CD14-positive monocyte (primary cell): Measurements from ENCODE around the gene KIF4B. TPM values are rescaled to one million over a fixed set of nuclear protein-coding genes. Genes with fewer than 3 reads are reported as not detected.

Source experiments
- DNase-seq, 3 donors: peaks; one replicate each; pipeline ENCODE4 v3.0.0-alpha.2; 2011 to 2022
- H2AFZ ChIP-seq: 2 replicates; pipeline ENCODE4 v1.6.0; 2012; ENCODE audit warnings: mild to moderate bottlenecking, low read depth, low read length, inconsistent platforms; ENCODE audit not compliant: insufficient read depth, poor library complexity, severe bottlenecking
- H3K27ac ChIP-seq, 2 donors: 1 replicate in 1 of 2; 2 replicates in 1 of 2; pipeline ENCODE4 v1.5.1; 2012 to 2013; ENCODE audit warnings: low read length in 2 of 2, control low read depth in 1 of 2, inconsistent platforms in 1 of 2, low read depth in 1 of 2, mild to moderate bottlenecking in 1 of 2
- H3K27me3 ChIP-seq, 2 donors: one replicate each; pipeline versions ENCODE4 v1.6.0 to v1.6.1; 2011 to 2013; ENCODE audit warnings: low read length in 2 of 2; ENCODE audit not compliant: control insufficient read depth in 2 of 2, insufficient read depth in 2 of 2
- H3K36me3 ChIP-seq, 2 donors: replicated peaks in 1 of 2; 1 replicate in 1 of 2; 2 replicates in 1 of 2; pipeline versions ENCODE4 v1.5.1 to v1.6.1; 2012 to 2013; ENCODE audit warnings: low read length in 2 of 2, control low read depth in 1 of 2, inconsistent platforms in 1 of 2, mild to moderate bottlenecking in 1 of 2; ENCODE audit not compliant: insufficient read depth in 2 of 2, control insufficient read depth in 1 of 2
- H3K4me1 ChIP-seq, 2 donors: 1 replicate in 1 of 2; 2 replicates in 1 of 2; pipeline versions ENCODE4 v1.5.1 to v1.6.1; 2012 to 2013; ENCODE audit warnings: low read length in 2 of 2, control low read depth in 1 of 2, inconsistent platforms in 1 of 2, mild to moderate bottlenecking in 1 of 2, moderate library complexity in 1 of 2; ENCODE audit not compliant: insufficient read depth in 2 of 2, control insufficient read depth in 1 of 2
- H3K4me2 ChIP-seq: replicated peaks from 2 replicates; pipeline ENCODE3; 2012; ENCODE audit warnings: low read length, moderate library complexity, mild to moderate bottlenecking; ENCODE audit not compliant: poor library complexity, severe bottlenecking; ENCODE audit errors: extremely low read depth
- H3K4me3 ChIP-seq, 3 experiments: fragments of 200-600 bp in 1 of 3; sonication (generic) in 1 of 3; replicated peaks in 1 of 3; 1 replicate in 2 of 3; 2 replicates in 1 of 3; pipeline ENCODE4 v1.5.1; 2011 to 2013; ENCODE audit warnings: low read length in 3 of 3, mild to moderate bottlenecking in 3 of 3, control low read depth in 2 of 3, low read depth in 2 of 3, inconsistent platforms in 1 of 3, moderate library complexity in 1 of 3
- H3K79me2 ChIP-seq: 2 replicates; pipeline ENCODE4 v1.6.0; 2012; ENCODE audit warnings: mild to moderate bottlenecking, control low read depth, inconsistent platforms, low read length, moderate library complexity; ENCODE audit not compliant: insufficient read depth
- H3K9ac ChIP-seq: 2 replicates; pipeline ENCODE4 v1.6.0; 2017; ENCODE audit warnings: low read length, mild to moderate bottlenecking; ENCODE audit not compliant: insufficient read depth, poor library complexity, severe bottlenecking
- H3K9me3 ChIP-seq, 2 donors: replicated peaks in 1 of 2; 1 replicate in 1 of 2; 2 replicates in 1 of 2; pipeline versions ENCODE4 v1.5.1 to v1.6.1; 2012 to 2013; ENCODE audit warnings: low read length in 2 of 2, control low read depth in 1 of 2; ENCODE audit not compliant: control insufficient read depth in 1 of 2, insufficient read depth in 1 of 2
- H4K20me1 ChIP-seq: 2 replicates; pipeline ENCODE4 v1.6.0; 2012; ENCODE audit warnings: mild to moderate bottlenecking, low read length, control low read depth, moderate library complexity; ENCODE audit not compliant: insufficient read depth
- H3K27ac Mint-ChIP-seq, 7 donors: one replicate each; pipeline ENCODE4 v1.8.0; 2020; ENCODE audit warnings: mild to moderate bottlenecking in 7 of 7, mixed read lengths in 7 of 7, moderate library complexity in 6 of 7, inconsistent platforms in 2 of 7
- H3K27me3 Mint-ChIP-seq, 3 donors: one replicate each; pipeline ENCODE4 v1.8.0; 2021 to 2022; ENCODE audit warnings: low read depth in 3 of 3, mild to moderate bottlenecking in 3 of 3, mixed read lengths in 3 of 3, moderate library complexity in 3 of 3, inconsistent platforms in 1 of 3
- H3K36me3 Mint-ChIP-seq, 2 donors: one replicate each; pipeline ENCODE4 v1.8.0; 2020; ENCODE audit warnings: mixed read lengths in 2 of 2, inconsistent platforms in 1 of 2, mild to moderate bottlenecking in 1 of 2
- H3K4me1 Mint-ChIP-seq: one replicate; pipeline ENCODE4 v1.8.0; 2020; ENCODE audit warnings: mild to moderate bottlenecking, mixed read lengths
- H3K4me3 Mint-ChIP-seq, 2 donors: one replicate each; pipeline ENCODE4 v1.8.0; 2020; ENCODE audit warnings: mild to moderate bottlenecking in 2 of 2, mixed read lengths in 2 of 2, moderate library complexity in 1 of 2
- H3K9me3 Mint-ChIP-seq, 7 donors: one replicate each; pipeline ENCODE4 v1.8.0; 2020 to 2022; ENCODE audit warnings: mixed read lengths in 7 of 7, mild to moderate bottlenecking in 6 of 7, moderate library complexity in 6 of 7, inconsistent platforms in 2 of 7
- WGBS: methylation state at CpG from one replicate; pipeline ENCODE4 v1.1.5; 2013; ENCODE audit warnings: missing lambda C conversion rate; ENCODE audit not compliant: insufficient coverage; 5-methylcytosine and 5-hydroxymethylcytosine counted together
- intact Hi-C, 2 donors: fragments of 100-400 bp; cut with micrococcal nuclease; formaldehyde crosslinking; loops; one replicate each; pipeline versions ENCODE4 v1.15.0 to v1.15.1; 2023
- polyA plus RNA-seq, 3 donors: library from polyadenylated mRNA; depleted of rRNA in 1 of 3; unstranded in 2 of 3; stranded (reverse) in 1 of 3; fragments of 300-500 nt in 2 of 3; fragments of >200 nt in 1 of 3; fragmentation: Illumina TruSeq in 2 of 3; gene quantifications; 1 replicate in 2 of 3; 2 replicates in 1 of 3; pipeline ENCODE4 v1.2.3, GENCODE V29; 2012 to 2021
- TF ChIP-seq, protein P1 (sequence below): fragments of 200-600 bp; IDR thresholded peaks from one replicate; pipeline ENCODE4 v1.8.0; 2022; ENCODE audit warnings: antibody characterized with exemption, mild to moderate bottlenecking

Gene KIF4B
- polyA plus RNA-seq, 3 donors = 0.01 TPM; not detected in 2

- Histone ChIP-seq H3K36me3 (no peaks in the 10 kb centered on the region), H2AFZ (no peak overlapping the region), H3K9ac (no peak overlapping the region), H3K27me3 (no peaks in the 10 kb centered on the region), H3K4me3 (no peak overlapping the region), H3K4me1 (no peaks in the 10 kb centered on the region), H3K9me3 (peaks cover 0 to 3% of the 10 kb centered on the region in 2 donors), H4K20me1 (no peaks in the 10 kb centered on the region), H3K4me2 (no peak overlapping the region), H3K79me2 (no peaks in the 10 kb centered on the region), H3K27ac (no peak overlapping the region)
- H3K4me3 Mint-ChIP-seq = no peak overlapping the region
- TF ChIP-seq, protein P1, sequence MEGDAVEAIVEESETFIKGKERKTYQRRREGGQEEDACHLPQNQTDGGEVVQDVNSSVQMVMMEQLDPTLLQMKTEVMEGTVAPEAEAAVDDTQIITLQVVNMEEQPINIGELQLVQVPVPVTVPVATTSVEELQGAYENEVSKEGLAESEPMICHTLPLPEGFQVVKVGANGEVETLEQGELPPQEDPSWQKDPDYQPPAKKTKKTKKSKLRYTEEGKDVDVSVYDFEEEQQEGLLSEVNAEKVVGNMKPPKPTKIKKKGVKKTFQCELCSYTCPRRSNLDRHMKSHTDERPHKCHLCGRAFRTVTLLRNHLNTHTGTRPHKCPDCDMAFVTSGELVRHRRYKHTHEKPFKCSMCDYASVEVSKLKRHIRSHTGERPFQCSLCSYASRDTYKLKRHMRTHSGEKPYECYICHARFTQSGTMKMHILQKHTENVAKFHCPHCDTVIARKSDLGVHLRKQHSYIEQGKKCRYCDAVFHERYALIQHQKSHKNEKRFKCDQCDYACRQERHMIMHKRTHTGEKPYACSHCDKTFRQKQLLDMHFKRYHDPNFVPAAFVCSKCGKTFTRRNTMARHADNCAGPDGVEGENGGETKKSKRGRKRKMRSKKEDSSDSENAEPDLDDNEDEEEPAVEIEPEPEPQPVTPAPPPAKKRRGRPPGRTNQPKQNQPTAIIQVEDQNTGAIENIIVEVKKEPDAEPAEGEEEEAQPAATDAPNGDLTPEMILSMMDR = no peak
- H3K4me1 Mint-ChIP-seq = peaks cover 2% of the 10 kb centered on the region
- WGBS = 91% methylated on average over 17 of the region's 17 CpGs
- no peak overlapping the region for H3K27ac Mint-ChIP-seq
- no peak for DNase-seq
- H3K27me3 Mint-ChIP-seq = peaks cover 0 to 5% (median 2%) of the 10 kb centered on the region in 3 donors
- H3K36me3 Mint-ChIP-seq = no peaks in the 10 kb centered on the region
- H3K9me3 Mint-ChIP-seq = peaks cover 0 to 3% (median 0%) of the 10 kb centered on the region in 7 donors
- intact Hi-C loops = no loop called here
These were observed 6.2 kb downstream of the KIF4B start for GRCh38 chr5:155019601-155020226.

GRCh38 chr5:155021842-155022241, 8.3 kb downstream of the KIF4B start:
- DNase-seq = no peak
- H2AFZ ChIP-seq = no peak overlapping the region
- H3K36me3 Mint-ChIP-seq = no peaks in the 10 kb centered on the region
- H3K27me3 Mint-ChIP-seq = peaks cover 1 to 5% (median 1%) of the 10 kb centered on the region in 3 donors
- H3K36me3 ChIP-seq = no peaks in the 10 kb centered on the region
- no peak overlapping the region for H3K4me2 ChIP-seq
- H3K9me3 ChIP-seq = peaks cover 0 to 3% of the 10 kb centered on the region in 2 donors
- H3K4me1 ChIP-seq = no peaks in the 10 kb centered on the region
- intact Hi-C loops = no loop called here
- H3K4me1 Mint-ChIP-seq = peaks cover 2% of the 10 kb centered on the region
- H3K27ac ChIP-seq = no peak overlapping the region
- H3K4me3 ChIP-seq = no peak overlapping the region
- H3K4me3 Mint-ChIP-seq = no peak overlapping the region
- peaks cover 0 to 4% (median 0%) of the 10 kb centered on the region in 7 donors for H3K9me3 Mint-ChIP-seq
- H3K79me2 ChIP-seq = no peaks in the 10 kb centered on the region
- no peak overlapping the region for H3K9ac ChIP-seq
- no CpG with 5 or more reads among the region's 5 CpGs for WGBS
- peaks cover 0 to 4% of the 10 kb centered on the region in 2 donors for H3K27me3 ChIP-seq
- TF ChIP-seq, protein P1 = no peak
- no peak overlapping the region for H3K27ac Mint-ChIP-seq
- H4K20me1 ChIP-seq = no peaks in the 10 kb centered on the region
